ENCODE data around the gene RPL27A.
"Not testable (repeated sequence)": the region's sequence is repeated elsewhere in the genome, so short reads cannot be mapped to it uniquely, and the experiment has no call there.

Gene RPL27A

DNA sequence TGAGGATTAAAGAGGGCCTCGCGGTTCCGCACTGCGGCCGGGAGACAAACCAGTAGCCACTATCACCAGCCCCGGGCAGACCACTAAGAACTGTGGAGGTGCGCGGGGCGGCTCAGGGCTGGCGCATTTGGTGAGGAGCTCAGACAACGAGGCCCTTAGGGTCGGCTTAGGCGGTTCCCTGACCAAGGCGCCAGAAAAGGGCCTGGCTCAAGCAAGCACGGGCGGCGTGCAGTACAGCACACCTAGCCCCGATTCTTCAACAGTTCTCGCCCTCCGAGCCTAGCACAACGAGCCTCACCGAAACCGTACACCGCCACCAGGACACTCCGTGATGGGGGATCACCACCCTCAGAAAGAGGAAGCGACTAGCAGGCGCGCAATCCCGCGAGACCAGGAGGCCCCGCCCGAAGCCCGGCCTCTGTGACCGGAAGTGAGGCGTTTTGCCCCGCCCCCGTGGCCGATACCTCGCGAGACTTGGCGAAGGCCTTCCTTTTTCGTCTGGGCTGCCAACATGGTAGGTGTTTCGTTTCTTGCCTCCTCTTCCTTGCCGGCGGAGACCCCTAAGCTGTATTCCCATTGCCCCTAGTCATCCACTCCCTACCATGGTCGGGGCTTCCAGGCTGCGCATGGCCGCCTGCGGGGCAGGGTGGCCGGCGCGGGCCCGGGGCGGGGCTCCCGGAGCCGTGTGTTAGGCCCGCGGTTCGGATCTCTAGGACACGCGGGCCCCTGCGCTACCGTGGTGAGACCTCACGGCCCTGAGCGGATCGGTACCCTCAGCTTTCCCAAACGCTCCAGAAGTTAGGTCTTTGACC, at the start of gene RPL27A, which contains the start of gene TRIM66:
RPL27A (plus strand) TSS at position 490 of the 812 bp plus-strand sequence; CDS start at position 512, 22 bp downstream.
TRIM66 (minus strand) TSS at position 363 of the 812 bp plus-strand sequence. CDS start 10,391 bp downstream, outside the sequence.
- peak; percentile 49 to 83 for DNase-seq

GRCh38 chr11:8634498-8634897, 48.1 kb upstream of the RPL27A start:
- DNase-seq = no peak

- no peak for DNase-seq
These were observed 46.5 kb upstream of the RPL27A start for GRCh38 chr11:8636127-8636526.

DNA sequence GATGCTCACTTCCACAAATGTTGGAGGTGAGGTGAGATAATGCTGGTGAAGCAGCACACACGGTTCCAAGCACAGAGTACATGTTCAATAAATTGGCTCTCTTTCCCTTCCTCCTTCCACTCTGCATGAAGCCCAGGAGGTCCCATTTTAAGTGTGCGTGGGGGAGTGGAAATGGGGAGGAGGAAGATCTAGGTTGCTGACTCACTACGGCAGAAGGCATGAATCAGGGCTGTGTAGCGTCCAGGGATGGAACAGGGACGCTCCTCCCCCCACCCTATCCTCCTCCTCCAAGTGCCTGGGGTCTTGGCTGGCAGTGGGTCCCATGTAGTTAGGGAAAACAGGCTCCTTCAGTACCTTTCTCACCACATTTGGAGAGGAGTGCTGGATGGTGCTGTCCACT, 44.3 kb upstream of the RPL27A start:
- no peak for DNase-seq

GRCh38 chr11:8639655-8640054, 42.9 kb upstream of the RPL27A start:
- DNase-seq = no peak

DNA sequence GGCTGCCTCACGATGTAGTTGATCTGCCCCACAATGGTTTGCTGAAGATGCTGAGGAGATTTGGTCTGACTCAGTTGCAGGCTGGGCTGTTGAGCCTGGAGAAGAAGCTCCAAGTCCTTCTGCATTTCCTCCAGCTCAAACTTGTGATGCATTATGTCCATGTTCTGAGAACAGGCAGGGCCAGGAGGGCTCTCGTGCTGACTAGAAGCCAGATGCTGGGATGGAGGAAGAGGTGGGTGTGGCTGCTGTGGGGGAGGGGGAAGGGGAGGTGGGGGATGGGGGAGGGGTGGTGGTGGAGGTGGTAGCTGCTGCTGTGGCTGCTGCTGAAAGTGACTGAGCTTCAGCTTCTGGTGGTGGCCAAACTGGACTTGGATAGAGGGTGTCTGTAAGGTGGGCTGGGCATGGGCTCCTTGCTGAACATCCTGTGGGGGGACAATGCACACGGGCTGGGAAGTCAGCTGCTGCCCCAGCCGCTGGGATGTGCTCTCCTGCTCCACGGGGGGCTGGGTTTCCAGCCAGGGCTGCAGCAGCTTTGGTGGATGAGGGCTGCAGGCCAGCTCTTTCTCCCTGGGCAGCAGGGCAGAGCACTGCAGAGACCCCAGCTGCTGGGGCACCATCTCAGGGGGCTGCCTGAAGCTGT, 42.2 kb upstream of the RPL27A start:
- DNase-seq = no peak

DNA sequence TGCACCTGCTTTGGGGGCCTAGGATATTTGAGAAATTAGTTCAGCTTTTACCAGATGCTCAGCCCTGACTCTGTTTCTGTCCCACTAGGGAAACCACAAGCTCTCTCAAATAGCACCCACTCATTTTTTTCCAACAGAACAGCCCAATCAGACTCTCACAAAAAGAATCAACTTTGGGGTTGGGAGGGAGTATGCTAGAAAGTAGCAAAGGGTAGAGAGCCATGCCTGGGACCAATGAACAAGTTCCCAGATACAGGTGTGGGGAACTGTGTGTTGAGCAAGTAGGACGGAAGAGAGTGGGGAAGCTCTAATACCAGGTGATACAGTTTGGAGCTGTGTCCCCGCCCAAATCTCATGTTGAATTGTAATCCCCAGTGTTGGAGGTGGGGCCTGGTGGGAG, 41.3 kb upstream of the RPL27A start:
- DNase-seq = no peak

- DNase-seq = no peak
These were observed 40.3 kb upstream of the RPL27A start for GRCh38 chr11:8642196-8642841.

DNA sequence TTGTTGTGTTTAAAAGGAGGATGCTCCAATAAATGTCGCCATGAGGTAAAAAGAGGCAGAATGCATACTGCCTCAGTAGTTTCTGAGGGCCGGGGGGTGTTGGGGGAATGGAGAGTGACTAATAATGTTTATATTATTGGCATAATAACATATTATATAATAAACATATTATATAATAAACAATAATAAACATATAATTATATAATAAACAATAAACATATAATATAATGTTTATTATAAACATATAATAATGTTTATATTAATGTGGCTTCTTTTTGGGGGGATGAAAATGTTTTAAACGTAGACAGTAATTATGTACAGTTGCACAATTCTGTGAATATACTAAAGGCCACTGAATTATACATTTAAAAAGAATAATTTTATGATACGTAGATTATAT, 35.7 kb upstream of the RPL27A start:
- no peak for DNase-seq

DNA sequence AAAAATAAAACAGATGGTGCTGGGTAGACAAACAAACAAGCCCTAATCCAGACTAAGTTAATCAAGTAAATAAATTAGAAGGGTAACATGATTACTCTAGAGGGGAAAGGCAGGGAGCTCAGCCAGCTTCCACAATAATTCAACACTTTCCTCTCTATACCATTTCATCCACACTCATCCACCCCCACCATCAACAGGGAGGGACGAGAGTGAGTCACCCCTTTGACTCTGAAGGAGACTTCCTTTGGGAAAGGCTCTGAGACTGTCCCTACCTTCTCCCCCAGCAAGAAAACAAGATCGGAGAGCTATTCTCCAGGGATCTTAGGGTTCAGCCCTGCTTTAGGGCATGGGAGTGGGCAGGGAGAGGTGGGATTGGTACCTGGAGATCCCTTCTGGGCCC, 33.2 kb upstream of the RPL27A start:
- DNase-seq = no peak

- DNase-seq = no peak
These were observed 32.1 kb upstream of the RPL27A start for GRCh38 chr11:8650401-8650990.

- DNase-seq = no peak
These were observed 30.5 kb upstream of the RPL27A start for GRCh38 chr11:8652140-8652539.

- DNase-seq = no peak
These were observed 28.1 kb upstream of the RPL27A start for GRCh38 chr11:8654503-8654902.

DNA sequence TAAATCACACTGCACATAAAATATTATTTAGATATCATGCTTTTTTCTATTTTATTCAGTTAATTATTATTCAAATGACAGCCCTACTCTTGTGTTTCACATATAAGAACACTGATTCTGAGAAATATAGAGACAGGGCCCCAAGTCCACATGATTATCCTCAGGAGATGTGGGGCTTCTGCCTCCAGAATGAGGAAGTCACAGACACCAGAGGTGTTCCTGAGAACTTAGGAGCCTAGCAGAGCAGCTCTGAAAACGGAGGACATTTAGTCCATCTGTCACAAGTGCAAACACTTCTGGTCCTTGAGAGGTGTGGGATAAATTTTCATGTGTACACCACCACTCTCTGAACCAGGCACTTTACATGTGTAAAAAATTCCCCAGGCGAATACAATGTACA, 26.3 kb upstream of the RPL27A start:
- DNase-seq = no peak

GRCh38 chr11:8658321-8659057, 24.1 kb upstream of the RPL27A start:
- DNase-seq = no peak

- DNase-seq = no peak
These were observed 21.4 kb upstream of the RPL27A start for GRCh38 chr11:8661001-8661795.

DNA sequence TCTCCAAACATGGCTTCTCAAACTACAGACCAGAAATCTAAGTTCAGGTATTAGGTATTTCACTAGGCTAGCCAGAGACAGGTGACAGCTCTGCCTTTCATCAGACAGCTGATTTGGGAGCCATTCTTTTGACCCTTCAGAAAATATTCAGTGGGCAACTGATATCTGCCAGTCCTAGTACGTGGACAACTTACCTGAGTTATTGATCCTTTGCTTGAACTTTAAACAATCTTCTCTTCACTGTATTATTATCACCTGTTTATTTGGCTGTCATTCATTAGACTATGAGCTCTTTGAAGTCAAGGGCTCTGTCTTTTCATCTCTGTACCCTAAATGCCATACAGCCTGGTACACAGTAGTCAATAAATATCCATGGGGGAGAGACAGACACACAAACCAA, 17.4 kb upstream of the RPL27A start:
- no peak for DNase-seq

- not testable (repeated sequence) for DNase-seq
These were observed 12.5 kb upstream of the RPL27A start for GRCh38 chr11:8670081-8670480.

DNA sequence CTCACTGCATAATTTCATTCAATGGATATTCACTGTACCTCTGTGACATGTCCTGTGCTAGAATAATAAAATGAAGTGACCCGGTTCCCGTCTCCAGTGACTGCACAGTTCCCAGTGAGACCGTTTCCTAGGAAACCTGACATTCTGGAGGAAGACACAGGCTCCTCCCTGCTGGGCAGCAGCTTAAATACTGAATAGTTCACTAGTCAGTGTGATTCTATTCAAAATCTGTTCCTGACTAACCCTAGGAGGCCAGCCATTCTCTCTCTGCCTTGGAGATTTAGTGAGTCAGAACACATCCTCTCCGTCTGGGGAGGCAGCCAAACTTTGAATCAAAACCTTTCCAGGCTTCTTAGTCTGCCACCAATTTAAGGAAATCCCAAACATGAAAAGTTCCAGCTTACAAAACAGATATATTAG, 11.4 kb upstream of the RPL27A start:
- DNase-seq = no peak

DNA sequence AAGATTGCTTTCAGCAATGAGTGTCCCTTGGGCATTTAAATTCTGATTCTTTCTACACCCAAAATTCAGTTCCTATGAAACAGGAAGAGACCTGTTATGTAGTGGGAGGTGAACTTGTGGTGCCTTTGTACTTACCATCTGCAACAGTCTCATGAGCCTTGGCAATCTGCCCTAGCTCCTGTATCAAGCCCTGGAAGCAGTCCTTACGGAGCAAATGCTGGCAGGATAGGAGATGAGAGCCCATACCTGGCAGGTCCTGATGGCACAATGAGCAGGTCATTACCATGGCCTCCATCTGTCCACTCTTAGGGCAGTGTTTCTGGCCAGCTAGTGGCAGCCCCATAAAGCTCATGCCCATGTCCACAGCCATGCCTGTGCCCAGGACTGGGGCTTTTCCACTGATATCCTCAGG, 10.9 kb upstream of the RPL27A start:
- DNase-seq = no peak

DNA sequence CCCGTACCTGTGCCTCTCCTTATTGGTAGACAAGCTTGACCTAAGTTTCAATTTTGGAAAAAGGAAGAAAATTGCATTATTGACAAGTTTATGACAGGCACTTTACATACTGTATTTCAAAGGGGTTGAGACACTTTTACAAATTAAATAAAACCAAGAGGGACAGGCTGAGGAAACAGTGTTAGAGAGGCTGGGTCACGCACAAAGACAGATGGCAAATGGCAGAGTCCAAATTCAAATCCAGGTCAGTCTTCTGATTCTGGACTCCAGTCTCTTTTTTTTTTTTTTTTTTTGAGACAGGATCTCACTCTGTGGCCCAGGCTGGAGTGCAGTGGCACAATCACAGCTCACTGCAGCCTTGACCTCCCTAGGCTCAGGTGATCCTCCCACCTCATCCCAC, 10.2 kb upstream of the RPL27A start:
- DNase-seq = no peak

GRCh38 chr11:8674859-8675258, 7.7 kb upstream of the RPL27A start:
- no peak for DNase-seq

All from SHP77 (cell line).